Hair follicle dermal papilla cell (primary cell): ENCODE data around the gene PJVK. TPM values are rescaled to one million over a fixed set of nuclear protein-coding genes. Genes with fewer than 3 reads are reported as not detected.

ENCODE experiments used
- total RNA-seq: library from RNA; depleted of rRNA; stranded (reverse); fragments of >200 nt; gene quantifications from 2 replicates; pipeline ENCODE4 v1.2.3, GENCODE V29; 2012

Gene PJVK
- 1.7 and 1.8 TPM in 2 replicates for total RNA-seq

GRCh38 chr2:178450774-178451525 is at the start of gene PJVK, which contains the start of gene PRKRA:
TSS of gene PJVK (plus strand) at chr2:178451378. CDS start at chr2:178453410, 2,032 bp downstream.
TSS of gene PRKRA (minus strand) at chr2:178451175. CDS start at chr2:178451030, 145 bp downstream.

GRCh38 chr2:178478439-178479274 is 27.5 kb downstream of the PJVK start, which contains the start of gene FKBP7:
TSS of gene FKBP7 (minus strand) at chr2:178478600. CDS start at chr2:178478499, 101 bp downstream.

GRCh38 chr2:178480227-178481181 is 29.3 kb downstream of the PJVK start, which contains the start of gene PLEKHA3:
TSS of gene PLEKHA3 (plus strand) at chr2:178480457. CDS start at chr2:178480870, 413 bp downstream.

Other genes starting within 250 kb of the PJVK start
- gene PRKRA, start 203 bp upstream of the PJVK start, total RNA-seq: 49.7 and 53.9 TPM in 2 replicates
- gene FKBP7, start 27.2 kb downstream of the PJVK start, total RNA-seq: 25.5 and 29.9 TPM in 2 replicates
- gene PLEKHA3, start 29.1 kb downstream of the PJVK start, total RNA-seq: 8.9 and 9.1 TPM in 2 replicates